Lower leg skin (tissue), 3 donors: ENCODE measurements around the gene CTDSPL.

Experiments used
- CTCF ChIP-seq, 3 donors: fragments of 450-650 bp; IDR thresholded peaks; one replicate each; pipeline ENCODE4 v1.5.1; 2016; ENCODE audit warnings: antibody characterized with exemption in 3 of 3, mild to moderate bottlenecking in 3 of 3, moderate library complexity in 2 of 3
- POLR2A ChIP-seq, 2 donors: fragments of 450-650 bp; IDR thresholded peaks; one replicate each; pipeline ENCODE4 v1.6.1; 2016 to 2017; ENCODE audit warnings: antibody characterized with exemption in 2 of 2, mild to moderate bottlenecking in 1 of 2, moderate library complexity in 1 of 2

- TF ChIP-seq CTCF (IDR thresholded peaks at IDR 0.05): no peak
- no peak for TF ChIP-seq POLR2A (IDR thresholded peaks at IDR 0.05)
Observed at GRCh38 chr3:37896827-37897226, 35.1 kb downstream of the CTDSPL start.
